GM21786 (cell line): Measurements from ENCODE around the gene TP53I11.

Experiments
- ATAC-seq: cut with Tn5 transposase; IDR thresholded peaks from one replicate; pipeline ENCODE4 v1.9.1; 2021; ENCODE audit not compliant: unreplicated experiment

TP53I11 gene

GRCh38 chr11:44979543-44980399 lies 29.1 kb upstream of the TP53I11 start:
- ATAC-seq = no peak

- ATAC-seq = no peak
Observed at GRCh38 chr11:44978961-44979331, 28.3 kb upstream of the TP53I11 start.

- ATAC-seq = no peak
Observed at GRCh38 chr11:44978274-44978960, 27.7 kb upstream of the TP53I11 start.

GRCh38 chr11:44977493-44977984 lies 26.9 kb upstream of the TP53I11 start:
- no peak for ATAC-seq

- ATAC-seq = no peak
Observed at GRCh38 chr11:44976576-44976975, 25.9 kb upstream of the TP53I11 start.

GRCh38 chr11:44974402-44975000 lies 23.8 kb upstream of the TP53I11 start:
- ATAC-seq = no peak

- ATAC-seq = no peak
Observed at GRCh38 chr11:44973632-44974401, 23.1 kb upstream of the TP53I11 start.

- ATAC-seq = no peak
Observed at GRCh38 chr11:44972746-44973435, 22.2 kb upstream of the TP53I11 start.

GRCh38 chr11:44971185-44971584 lies 20.5 kb upstream of the TP53I11 start:
- ATAC-seq = no peak

GRCh38 chr11:44970293-44970692 lies 19.6 kb upstream of the TP53I11 start:
- ATAC-seq = no peak

- ATAC-seq = no peak
Observed at GRCh38 chr11:44969651-44970252, 19.1 kb upstream of the TP53I11 start.

GRCh38 chr11:44968510-44968909 lies 17.8 kb upstream of the TP53I11 start:
- no peak for ATAC-seq

GRCh38 chr11:44967930-44968496 lies 17.3 kb upstream of the TP53I11 start:
- no peak for ATAC-seq

GRCh38 chr11:44966694-44967093 lies 16.0 kb upstream of the TP53I11 start:
- no peak for ATAC-seq

- ATAC-seq = no peak
Observed at GRCh38 chr11:44964526-44965209, 14.0 kb upstream of the TP53I11 start.

- ATAC-seq = no peak
Observed at GRCh38 chr11:44963948-44964347, 13.3 kb upstream of the TP53I11 start.

GRCh38 chr11:44963136-44963535 lies 12.5 kb upstream of the TP53I11 start:
- no peak for ATAC-seq

- no peak for ATAC-seq
Observed at GRCh38 chr11:44962464-44962863, 11.8 kb upstream of the TP53I11 start.

- no peak for ATAC-seq
Observed at GRCh38 chr11:44960200-44960845, 9.6 kb upstream of the TP53I11 start.
